Heart left ventricle (tissue), 13 donors: ENCODE results near the gene ITPK1.

Experiments used
- POLR2A ChIP-seq, 2 donors: fragments of 450-650 bp; IDR thresholded peaks; one replicate each; pipeline ENCODE4 v1.6.1; 2017; ENCODE audit warnings: antibody characterized with exemption in 2 of 2, mild to moderate bottlenecking in 2 of 2, moderate library complexity in 2 of 2
- TF ChIP-seq, protein P1 (sequence below), 12 donors: fragments of 200-600 bp; sonication (generic) in 4 of 12; IDR thresholded peaks; one replicate each; pipeline versions ENCODE4 v1.5.0 to v1.8.0; 2018 to 2022; ENCODE audit warnings: antibody characterized with exemption in 12 of 12, mild to moderate bottlenecking in 5 of 12
- donor health status: ischemic (EF 13 %, LVEDD 7.1; RV severe dilation, severe dysfunction).
- donor health status: DM: no; HTN: yes; CAD: no.
- donor health status: DM: no; HTN: no; CAD: no.
- donor health status: ischemic (EF 25% LVEDD 6.9; RV normal size, moderate dysfunction).
- donor health status: ischemic (EF 25% LVEDD 5.7; RV mildly dilated, moderate dysfunction).
- donor health status: ischemic (EF 35%, LVEDD 5.7; RV mildly dilated, moderate dysfunction).
- donor health status: nonischemic (EF 11% LVEDD 7.7; RV severe dilation, severe dysfunction).
- donor health status: DM: yes; HTN: yes; CAD: no.
- donor health status: PGD.
- donor health status: ischemic (EF 29% LVEDD 5.4; RV normal size, mild dysfunction).
- donor health status: nonischemic (EF 23%, LVEDD 6.1; RV moderate dilation, normal function).

DNA sequence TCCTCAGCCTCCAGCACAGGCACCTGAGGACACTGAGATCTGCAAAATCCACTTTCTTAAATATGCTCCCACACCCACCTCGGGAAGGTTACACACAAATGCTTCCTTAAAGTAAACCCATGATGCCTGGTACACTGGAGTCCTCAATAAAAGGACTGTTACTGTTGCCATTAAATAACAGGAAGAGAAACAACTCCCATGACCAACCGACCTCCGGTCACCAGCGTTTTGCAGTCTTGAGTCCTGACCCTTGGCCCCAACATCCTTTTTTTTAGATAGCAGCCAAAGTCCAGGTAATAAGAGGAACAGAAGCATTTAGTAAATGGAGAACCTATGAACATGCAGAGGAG lies 42.4 kb downstream of the ITPK1 start:
- TF ChIP-seq, protein P1, sequence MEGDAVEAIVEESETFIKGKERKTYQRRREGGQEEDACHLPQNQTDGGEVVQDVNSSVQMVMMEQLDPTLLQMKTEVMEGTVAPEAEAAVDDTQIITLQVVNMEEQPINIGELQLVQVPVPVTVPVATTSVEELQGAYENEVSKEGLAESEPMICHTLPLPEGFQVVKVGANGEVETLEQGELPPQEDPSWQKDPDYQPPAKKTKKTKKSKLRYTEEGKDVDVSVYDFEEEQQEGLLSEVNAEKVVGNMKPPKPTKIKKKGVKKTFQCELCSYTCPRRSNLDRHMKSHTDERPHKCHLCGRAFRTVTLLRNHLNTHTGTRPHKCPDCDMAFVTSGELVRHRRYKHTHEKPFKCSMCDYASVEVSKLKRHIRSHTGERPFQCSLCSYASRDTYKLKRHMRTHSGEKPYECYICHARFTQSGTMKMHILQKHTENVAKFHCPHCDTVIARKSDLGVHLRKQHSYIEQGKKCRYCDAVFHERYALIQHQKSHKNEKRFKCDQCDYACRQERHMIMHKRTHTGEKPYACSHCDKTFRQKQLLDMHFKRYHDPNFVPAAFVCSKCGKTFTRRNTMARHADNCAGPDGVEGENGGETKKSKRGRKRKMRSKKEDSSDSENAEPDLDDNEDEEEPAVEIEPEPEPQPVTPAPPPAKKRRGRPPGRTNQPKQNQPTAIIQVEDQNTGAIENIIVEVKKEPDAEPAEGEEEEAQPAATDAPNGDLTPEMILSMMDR (IDR thresholded peaks at IDR 0.05), result no peak
- no peak for TF ChIP-seq POLR2A (IDR thresholded peaks at IDR 0.05)
